IMR-90 (cell line): ENCODE results near the gene OR5A2. TPM values are rescaled to one million over a fixed set of nuclear protein-coding genes. Genes with fewer than 3 reads are reported as not detected.

Experiments used
- ATAC-seq: fragments of 200-7000 bp; cut with Tn5 transposase; 2 replicates; pipeline ENCODE4 v1.9.1; 2020; ENCODE audit warnings: low read depth, mild to moderate bottlenecking, moderate library complexity
- BruUV-seq: library from RNA; stranded (reverse); fragments of 400-500 nt; replicated peaks from 2 replicates; lab custom pipeline; 2021; lab: Mats Ljungman, UMichigan
- CTCF ChIA-PET: fragments of 300-600 bp; formaldehyde crosslinking; extraction: SDS; loops from one replicate; lab custom pipeline; 2021; ENCODE audit warnings: antibody characterized with exemption; lab: Yijun Ruan, JAX
- POLR2A ChIA-PET: fragments of 300-600 bp; sonication (Branson Sonifier 250); formaldehyde crosslinking; loops from one replicate; lab custom pipeline; 2022; ENCODE audit warnings: antibody characterized with exemption; ENCODE audit not compliant: unreplicated experiment; lab: Charles Lee
- DNase-seq: peaks from one replicate; pipeline ENCODE4 v3.0.0; 2013
- H2AFZ ChIP-seq: replicated peaks from 2 replicates; pipeline ENCODE3; 2013; ENCODE audit warnings: low read length, mild to moderate bottlenecking; ENCODE audit not compliant: poor library complexity
- H2AK5ac ChIP-seq: 2 replicates; pipeline ENCODE4 v1.6.1; 2013; ENCODE audit warnings: low read depth, low read length, inconsistent platforms
- H2AK9ac ChIP-seq: replicated peaks from 2 replicates; pipeline ENCODE3; 2013; ENCODE audit warnings: mild to moderate bottlenecking, low read depth, low read length, moderate library complexity; ENCODE audit not compliant: poor library complexity
- H2BK120ac ChIP-seq: 2 replicates; pipeline ENCODE4 v1.6.1; 2013; ENCODE audit warnings: low read depth, low read length, inconsistent platforms
- H2BK15ac ChIP-seq: 3 replicates; pipeline ENCODE4 v1.6.1; 2013; ENCODE audit warnings: low read depth, low read length, inconsistent platforms
- H2BK20ac ChIP-seq: 2 replicates; pipeline ENCODE4 v1.6.1; 2013; ENCODE audit warnings: low read depth, mild to moderate bottlenecking, inconsistent platforms, low read length, moderate library complexity
- H2BK5ac ChIP-seq: 2 replicates; pipeline ENCODE4 v1.6.1; 2013; ENCODE audit warnings: mild to moderate bottlenecking, low read depth, low read length, inconsistent platforms; ENCODE audit not compliant: poor library complexity, severe bottlenecking
- H3K14ac ChIP-seq: replicated peaks from 2 replicates; pipeline ENCODE4 v1.6.1; 2013; ENCODE audit warnings: low read depth, low read length, inconsistent platforms
- H3K18ac ChIP-seq: 2 replicates; pipeline ENCODE4 v1.6.1; 2013; ENCODE audit warnings: low read depth, low read length, control low read depth
- H3K23ac ChIP-seq: 2 replicates; pipeline ENCODE4 v1.6.1; 2013; ENCODE audit warnings: low read depth, low read length, inconsistent platforms
- H3K27ac ChIP-seq: 2 replicates; pipeline ENCODE4 v1.5.1; 2013; ENCODE audit warnings: mild to moderate bottlenecking, control low read depth, low read length; ENCODE audit not compliant: insufficient read depth
- H3K27me3 ChIP-seq: 2 replicates; pipeline ENCODE4 v1.6.1; 2013; ENCODE audit warnings: low read length; ENCODE audit not compliant: control insufficient read depth, insufficient read depth
- H3K36me3 ChIP-seq: 2 replicates; pipeline ENCODE4 v1.6.1; 2013; ENCODE audit warnings: low read length, mixed read lengths; ENCODE audit not compliant: control insufficient read depth, insufficient read depth
- H3K4ac ChIP-seq: 2 replicates; pipeline ENCODE4 v1.6.1; 2013; ENCODE audit warnings: low read depth, low read length, inconsistent platforms
- H3K4me1 ChIP-seq: 2 replicates; pipeline ENCODE4 v1.6.1; 2013; ENCODE audit warnings: low read length, mixed read lengths; ENCODE audit not compliant: control insufficient read depth, insufficient read depth
- H3K4me2 ChIP-seq: 2 replicates; pipeline ENCODE4 v1.6.1; 2013; ENCODE audit warnings: low read depth, mild to moderate bottlenecking, control low read depth, low read length, moderate library complexity
- H3K4me3 ChIP-seq: 2 replicates; pipeline ENCODE4 v1.5.1; 2013; ENCODE audit warnings: low read depth, mild to moderate bottlenecking, control low read depth, low read length, moderate library complexity; ENCODE audit not compliant: insufficient read depth
- H3K56ac ChIP-seq: 2 replicates; pipeline ENCODE4 v1.6.1; 2013; ENCODE audit warnings: low read length, inconsistent platforms; ENCODE audit not compliant: insufficient read depth; ENCODE audit errors: extremely low read depth
- H3K79me1 ChIP-seq, 2 experiments: 2 replicates each; pipeline ENCODE4 v1.6.1; 2013; ENCODE audit warnings: low read length in 2 of 2, inconsistent platforms in 1 of 2, low read depth in 1 of 2
- H3K9ac ChIP-seq: 2 replicates; pipeline ENCODE4 v1.6.1; 2013; ENCODE audit warnings: low read depth, low read length, control low read depth
- H3K9me1 ChIP-seq: 2 replicates; pipeline ENCODE4 v1.6.1; 2013; ENCODE audit warnings: low read length, inconsistent platforms; ENCODE audit not compliant: insufficient read depth
- H3K9me3 ChIP-seq: 2 replicates; pipeline ENCODE4 v1.6.1; 2013; ENCODE audit warnings: low read length; ENCODE audit not compliant: control insufficient read depth, insufficient read depth
- H4K20me1 ChIP-seq: 2 replicates; pipeline ENCODE4 v1.6.1; 2013; ENCODE audit warnings: low read length, inconsistent platforms; ENCODE audit not compliant: insufficient read depth
- H4K5ac ChIP-seq: 2 replicates; pipeline ENCODE4 v1.6.1; 2013; ENCODE audit warnings: mild to moderate bottlenecking, low read depth, low read length, control low read depth
- H4K8ac ChIP-seq, 2 experiments: 2 replicates each; pipeline ENCODE4 v1.6.1; 2013; ENCODE audit warnings: low read depth in 2 of 2, low read length in 2 of 2, control low read depth in 1 of 2, inconsistent platforms in 1 of 2
- H4K91ac ChIP-seq: 2 replicates; pipeline ENCODE4 v1.6.1; 2013; ENCODE audit warnings: low read depth, low read length, inconsistent platforms; ENCODE audit not compliant: insufficient read depth
- BHLHE40 ChIP-seq: fragments of 150-350 bp; IDR thresholded peaks from 2 replicates; pipeline ENCODE4 v1.6.1; 2016; ENCODE audit warnings: mild to moderate bottlenecking, low read depth, low read length
- CEBPB ChIP-seq: IDR thresholded peaks from 2 replicates; pipeline ENCODE4 v1.6.1; 2012; ENCODE audit warnings: low read depth, low read length, improper control_type of control experiment
- CHD1 ChIP-seq: IDR thresholded peaks from 2 replicates; pipeline ENCODE4 v1.6.1; 2012; ENCODE audit warnings: low read depth, low read length, improper control_type of control experiment
- CTCF ChIP-seq: conservative IDR thresholded peaks from 2 replicates; pipeline ENCODE4 v1.5.1; 2012; ENCODE audit warnings: mild to moderate bottlenecking, low read depth, low read length, improper control_type of control experiment
- ELK1 ChIP-seq: fragments of 150-350 bp; IDR thresholded peaks from 2 replicates; pipeline ENCODE4 v1.6.1; 2016; ENCODE audit warnings: low read depth, mild to moderate bottlenecking, low read length, moderate library complexity, borderline replicate concordance
- FOS ChIP-seq: fragments of 150-350 bp; IDR thresholded peaks from 2 replicates; pipeline ENCODE4 v1.6.1; 2016; ENCODE audit warnings: low read depth, low read length
- MAFK ChIP-seq: IDR thresholded peaks from 2 replicates; pipeline ENCODE4 v1.6.1; 2012; ENCODE audit warnings: low read depth, low read length, improper control_type of control experiment
- MAZ ChIP-seq: IDR thresholded peaks from 2 replicates; pipeline ENCODE4 v1.6.1; 2012; ENCODE audit warnings: low read depth, mild to moderate bottlenecking, low read length, improper control_type of control experiment, moderate library complexity, borderline replicate concordance
- MXI1 ChIP-seq: IDR thresholded peaks from 2 replicates; pipeline ENCODE4 v1.6.1; 2012; ENCODE audit warnings: low read depth, mild to moderate bottlenecking, low read length, moderate library complexity, borderline replicate concordance
- NFE2L2 ChIP-seq: fragments of 150-350 bp; IDR thresholded peaks from 2 replicates; pipeline ENCODE4 v1.6.1; 2016; ENCODE audit warnings: low read depth, mild to moderate bottlenecking, low read length
- POLR2A ChIP-seq: IDR thresholded peaks from 2 replicates; pipeline ENCODE4 v1.6.1; 2012; ENCODE audit warnings: mild to moderate bottlenecking, low read depth, low read length
- RAD21 ChIP-seq: IDR thresholded peaks from 2 replicates; pipeline ENCODE4 v1.6.1; 2012; ENCODE audit warnings: low read length, improper control_type of control experiment
- RCOR1 ChIP-seq: IDR thresholded peaks from 2 replicates; pipeline ENCODE4 v1.6.1; 2012; ENCODE audit warnings: mild to moderate bottlenecking, low read length, improper control_type of control experiment; ENCODE audit not compliant: insufficient replicate concordance
- RFX5 ChIP-seq: IDR thresholded peaks from 2 replicates; pipeline ENCODE4 v1.8.0; 2012; ENCODE audit warnings: low read depth, mild to moderate bottlenecking, low read length, moderate library complexity
- SMC3 ChIP-seq: fragments of 150-350 bp; IDR thresholded peaks from 2 replicates; pipeline ENCODE4 v1.6.1; 2016; ENCODE audit warnings: low read depth, mild to moderate bottlenecking, antibody characterized with exemption, low read length, moderate library complexity
- dilution Hi-C: fragments of 300-500 bp; cut with HindIII; formaldehyde crosslinking; loops from one replicate; pipeline ENCODE4 v1.14.3; 2018; ENCODE audit warnings: low sequenced_read_pairs; ENCODE audit not compliant: unreplicated experiment
- in situ Hi-C: fragments of 300-500 bp; cut with MboI; formaldehyde crosslinking; loops from 3 replicates; pipeline ENCODE4 v1.14.3; 2019; ENCODE audit warnings: low sequenced_read_pairs, inconsistent platforms, mixed read lengths
- intact Hi-C: fragments of 100-400 bp; cut with micrococcal nuclease; formaldehyde crosslinking; loops from 2 replicates; pipeline ENCODE4 v1.10.0; 2022
- polyA plus RNA-seq, 3 experiments: library from polyadenylated mRNA; depleted of rRNA; stranded (reverse); fragments of >200 nt; gene quantifications; 2 replicates each; pipeline ENCODE4 v1.2.3, GENCODE V29; 2012; ENCODE audit warnings: low replicate concordance in 1 of 3
- total RNA-seq: library from RNA; depleted of rRNA; stranded (reverse); fragments of >200 nt; gene quantifications from 2 replicates; pipeline ENCODE4 v1.2.3, GENCODE V29; 2012
- TF ChIP-seq, protein P1 (sequence below): fragments of 150-350 bp; IDR thresholded peaks from 2 replicates; pipeline ENCODE4 v1.6.1; 2017; ENCODE audit warnings: mild to moderate bottlenecking, antibody characterized with exemption, low read length, low read depth

The OR5A2 gene
- total and polyA plus RNA-seq, 2 of the 4 experiments (the other 2 are of a cell fraction), result not detected

DNA sequence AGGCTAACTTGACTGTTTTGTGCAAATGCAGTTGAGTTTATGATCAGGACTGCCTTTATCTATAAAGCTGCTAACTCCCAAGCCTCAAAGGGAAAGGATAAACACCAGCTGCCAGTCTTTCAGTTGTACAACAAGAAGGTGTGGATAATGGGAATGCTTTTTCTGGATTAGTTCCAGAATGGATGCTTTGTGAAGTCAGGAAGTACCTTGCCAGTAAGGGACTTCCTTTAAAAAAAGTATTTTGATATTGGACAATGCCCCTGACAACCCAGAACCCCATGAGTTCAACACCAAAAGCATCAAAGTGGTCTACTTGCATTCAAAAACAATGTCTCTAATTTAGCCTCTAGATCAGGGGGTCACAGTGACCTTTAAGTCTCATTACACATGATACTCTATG, 32.0 kb downstream of the OR5A2 start:
- Histone ChIP-seq H2AK5ac (no peak overlapping the region), H4K91ac (no peak overlapping the region), H4K8ac (no peak overlapping the region), H2BK5ac (no peak overlapping the region), H3K18ac (no peak overlapping the region), H3K4me2 (no peak overlapping the region), H3K14ac (no peak overlapping the region), H3K9ac (no peak overlapping the region), H3K4ac (no peak overlapping the region), H2BK20ac (no peak overlapping the region), H3K27ac (no peak overlapping the region), H3K4me3 (no peak overlapping the region), H4K20me1 (no peaks in the 10 kb centered on the region), H4K5ac (no peak overlapping the region), H3K27me3 (no peaks in the 10 kb centered on the region), H3K36me3 (no peaks in the 10 kb centered on the region), H3K9me1 (no peaks in the 10 kb centered on the region), H2AK9ac (no peak overlapping the region), H2AFZ (no peak overlapping the region), H3K23ac (no peak overlapping the region), H2BK15ac (no peak overlapping the region), H2BK120ac (no peak overlapping the region), H3K4me1 (no peaks in the 10 kb centered on the region), H3K56ac (no peak overlapping the region), H3K79me1 (no peaks in the 10 kb centered on the region), H3K9me3 (no peaks in the 10 kb centered on the region)
- in situ Hi-C loops, result no loop called here
- ATAC-seq (no peak), DNase-seq (no peak)
- ChIA-PET POLR2A (no interaction called here), CTCF (no interaction called here)
- TF ChIP-seq ELK1 (no peak), RAD21 (no peak), RFX5 (no peak), NFE2L2 (no peak), MXI1 (no peak), CEBPB (no peak), MAFK (no peak), CHD1 (no peak), FOS (no peak), CTCF (no peak), POLR2A (no peak), RCOR1 (no peak), SMC3 (no peak), MAZ (no peak), BHLHE40 (no peak)
- TF ChIP-seq, protein P1, sequence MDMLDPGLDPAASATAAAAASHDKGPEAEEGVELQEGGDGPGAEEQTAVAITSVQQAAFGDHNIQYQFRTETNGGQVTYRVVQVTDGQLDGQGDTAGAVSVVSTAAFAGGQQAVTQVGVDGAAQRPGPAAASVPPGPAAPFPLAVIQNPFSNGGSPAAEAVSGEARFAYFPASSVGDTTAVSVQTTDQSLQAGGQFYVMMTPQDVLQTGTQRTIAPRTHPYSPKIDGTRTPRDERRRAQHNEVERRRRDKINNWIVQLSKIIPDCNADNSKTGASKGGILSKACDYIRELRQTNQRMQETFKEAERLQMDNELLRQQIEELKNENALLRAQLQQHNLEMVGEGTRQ, result no peak
- dilution Hi-C loops, result no loop called here
- intact Hi-C loops, result no loop called here
- no TSS peak for BruUV-seq
